Astrocyte (in vitro differentiated cells and primary cell): ENCODE results near the gene SHE. TPM values are rescaled to one million over a fixed set of nuclear protein-coding genes. Genes with fewer than 3 reads are reported as not detected.

Source experiments
- DNase-seq: peaks from one replicate; pipeline ENCODE4 v3.0.0-alpha.2; 2010; ENCODE audit warnings: low read depth
- FAIRE-seq: peaks from 2 replicates; lab custom pipeline; 2011; peaks lifted over from hg19 to GRCh38; lab: Jason Lieb, UNC
- H2AFZ ChIP-seq: 2 replicates; pipeline ENCODE4 v1.6.0; 2012; ENCODE audit warnings: low read depth, low read length, inconsistent platforms
- H3K27ac ChIP-seq: 2 replicates; pipeline ENCODE4 v1.5.1; 2011; ENCODE audit warnings: low read depth, low read length, inconsistent platforms
- H3K27me3 ChIP-seq: 2 replicates; pipeline ENCODE4 v1.6.0; 2011; ENCODE audit warnings: low read length, inconsistent platforms; ENCODE audit not compliant: insufficient read depth
- H3K36me3 ChIP-seq: 2 replicates; pipeline ENCODE4 v1.5.1; 2011; ENCODE audit warnings: low read length, inconsistent platforms; ENCODE audit not compliant: insufficient read depth
- H3K4me1 ChIP-seq: 2 replicates; pipeline ENCODE4 v1.5.1; 2011; ENCODE audit warnings: low read length, inconsistent platforms; ENCODE audit not compliant: insufficient read depth
- H3K4me2 ChIP-seq: 2 replicates; pipeline ENCODE4 v1.6.0; 2012; ENCODE audit warnings: low read length, inconsistent platforms
- H3K4me3 ChIP-seq: 2 replicates; pipeline ENCODE4 v1.5.1; 2011; ENCODE audit warnings: low read depth, mild to moderate bottlenecking, low read length, inconsistent platforms; ENCODE audit not compliant: insufficient read depth
- H3K79me2 ChIP-seq: 2 replicates; pipeline ENCODE4 v1.6.0; 2012; ENCODE audit warnings: mild to moderate bottlenecking, low read length, inconsistent platforms; ENCODE audit not compliant: insufficient read depth
- H3K9ac ChIP-seq: 2 replicates; pipeline ENCODE4 v1.6.0; 2012; ENCODE audit warnings: mild to moderate bottlenecking, low read length, inconsistent platforms
- H3K9me3 ChIP-seq: 2 replicates; pipeline ENCODE4 v1.5.1; 2012; ENCODE audit warnings: low read depth, mild to moderate bottlenecking, low read length, inconsistent platforms; ENCODE audit not compliant: insufficient read depth
- H4K20me1 ChIP-seq: 2 replicates; pipeline ENCODE4 v1.6.0; 2012; ENCODE audit warnings: low read length, inconsistent platforms; ENCODE audit not compliant: insufficient read depth
- H3K27ac Mint-ChIP-seq: one replicate; pipeline ENCODE4 v1.8.0; 2021; ENCODE audit warnings: mild to moderate bottlenecking, mixed read lengths; ENCODE audit not compliant: unreplicated experiment
- H3K27me3 Mint-ChIP-seq: one replicate; pipeline ENCODE4 v1.8.0; 2021; ENCODE audit warnings: low read depth, mixed read lengths; ENCODE audit not compliant: unreplicated experiment
- H3K36me3 Mint-ChIP-seq: one replicate; pipeline ENCODE4 v1.8.0; 2021; ENCODE audit warnings: low read depth, mixed read lengths; ENCODE audit not compliant: unreplicated experiment
- H3K4me1 Mint-ChIP-seq: one replicate; pipeline ENCODE4 v1.8.0; 2021; ENCODE audit warnings: low read depth, mixed read lengths; ENCODE audit not compliant: unreplicated experiment
- H3K4me3 Mint-ChIP-seq: one replicate; pipeline ENCODE4 v1.8.0; 2021; ENCODE audit warnings: mild to moderate bottlenecking, moderate library complexity, mixed read lengths; ENCODE audit not compliant: unreplicated experiment
- H3K9me3 Mint-ChIP-seq: one replicate; pipeline ENCODE4 v1.8.0; 2021; ENCODE audit warnings: mild to moderate bottlenecking, mixed read lengths; ENCODE audit not compliant: unreplicated experiment
- EZH2 ChIP-seq: IDR thresholded peaks from 2 replicates; pipeline ENCODE4 v1.6.1; 2012; ENCODE audit warnings: mild to moderate bottlenecking, low read length, inconsistent platforms; ENCODE audit not compliant: insufficient read depth
- total RNA-seq: library from RNA; stranded (reverse); gene quantifications from 2 replicates; pipeline ENCODE4 v1.2.1, GENCODE V29; 2021
- TF ChIP-seq, protein P1 (sequence below): IDR thresholded peaks from 2 replicates; pipeline ENCODE4 v1.5.1; 2011; ENCODE audit warnings: low read depth, mild to moderate bottlenecking, inconsistent platforms, low read length, moderate library complexity; ENCODE audit not compliant: insufficient read depth

Gene SHE
- total RNA-seq, 1 donor from 2014 or later: not detected

DNA sequence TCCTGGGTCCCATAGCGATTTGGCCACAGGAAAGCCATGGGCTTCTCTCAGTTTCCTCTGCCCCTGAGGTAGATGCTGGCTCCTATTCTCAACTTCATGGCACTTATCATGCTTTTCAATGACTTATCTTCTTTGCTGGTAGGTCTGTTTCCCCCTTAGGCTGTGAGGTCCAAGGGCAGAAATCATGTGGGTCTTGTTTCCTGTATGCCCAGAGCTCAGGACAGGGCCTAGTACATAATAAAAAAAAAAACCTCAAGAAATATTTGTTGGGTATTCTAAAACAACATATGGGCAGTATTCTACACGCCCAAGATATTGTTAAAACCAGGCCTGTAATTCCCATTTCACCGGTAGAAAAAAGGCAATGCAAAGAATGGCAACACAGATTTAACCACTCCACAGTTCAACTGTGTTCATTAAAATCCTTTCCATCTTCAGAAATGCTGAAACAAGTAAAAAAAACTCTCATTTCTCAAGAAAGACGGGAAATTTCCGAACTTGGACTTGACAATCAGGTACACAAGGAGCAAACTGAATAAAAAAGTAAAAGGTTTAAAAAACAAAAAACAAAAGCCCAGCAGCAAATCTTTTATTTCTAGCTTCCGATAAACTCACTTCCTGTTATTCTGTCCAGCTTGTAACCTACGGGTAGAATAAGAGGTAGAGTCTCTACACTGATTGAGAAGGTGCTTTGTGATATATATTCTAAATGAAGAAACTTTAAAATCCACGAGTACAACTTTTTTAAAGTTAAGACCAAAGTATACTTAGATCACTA is 6.5 kb downstream of the SHE start:
- Mint-ChIP-seq H3K27me3 (peaks cover 43% of the 10 kb centered on the region), H3K36me3 (no peaks in the 10 kb centered on the region), H3K9me3 (peaks cover 14% of the 10 kb centered on the region), H3K27ac (no peak overlapping the region), H3K4me3 (no peak overlapping the region), H3K4me1 (peaks cover 7% of the 10 kb centered on the region)
- Histone ChIP-seq H3K4me3 (no peak overlapping the region), H3K27me3 (peaks cover 73% of the 10 kb centered on the region), H3K27ac (no peak overlapping the region), H3K79me2 (no peaks in the 10 kb centered on the region), H3K4me2 (no peak overlapping the region), H3K9me3 (peaks cover 12% of the 10 kb centered on the region), H4K20me1 (no peaks in the 10 kb centered on the region), H2AFZ (no peak overlapping the region), H3K36me3 (no peaks in the 10 kb centered on the region), H3K9ac (no peak overlapping the region), H3K4me1 (no peaks in the 10 kb centered on the region)
- TF ChIP-seq EZH2: no peak
- TF ChIP-seq, protein P1, sequence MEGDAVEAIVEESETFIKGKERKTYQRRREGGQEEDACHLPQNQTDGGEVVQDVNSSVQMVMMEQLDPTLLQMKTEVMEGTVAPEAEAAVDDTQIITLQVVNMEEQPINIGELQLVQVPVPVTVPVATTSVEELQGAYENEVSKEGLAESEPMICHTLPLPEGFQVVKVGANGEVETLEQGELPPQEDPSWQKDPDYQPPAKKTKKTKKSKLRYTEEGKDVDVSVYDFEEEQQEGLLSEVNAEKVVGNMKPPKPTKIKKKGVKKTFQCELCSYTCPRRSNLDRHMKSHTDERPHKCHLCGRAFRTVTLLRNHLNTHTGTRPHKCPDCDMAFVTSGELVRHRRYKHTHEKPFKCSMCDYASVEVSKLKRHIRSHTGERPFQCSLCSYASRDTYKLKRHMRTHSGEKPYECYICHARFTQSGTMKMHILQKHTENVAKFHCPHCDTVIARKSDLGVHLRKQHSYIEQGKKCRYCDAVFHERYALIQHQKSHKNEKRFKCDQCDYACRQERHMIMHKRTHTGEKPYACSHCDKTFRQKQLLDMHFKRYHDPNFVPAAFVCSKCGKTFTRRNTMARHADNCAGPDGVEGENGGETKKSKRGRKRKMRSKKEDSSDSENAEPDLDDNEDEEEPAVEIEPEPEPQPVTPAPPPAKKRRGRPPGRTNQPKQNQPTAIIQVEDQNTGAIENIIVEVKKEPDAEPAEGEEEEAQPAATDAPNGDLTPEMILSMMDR: no peak
- FAIRE-seq (no peak), DNase-seq (no peak)

DNA sequence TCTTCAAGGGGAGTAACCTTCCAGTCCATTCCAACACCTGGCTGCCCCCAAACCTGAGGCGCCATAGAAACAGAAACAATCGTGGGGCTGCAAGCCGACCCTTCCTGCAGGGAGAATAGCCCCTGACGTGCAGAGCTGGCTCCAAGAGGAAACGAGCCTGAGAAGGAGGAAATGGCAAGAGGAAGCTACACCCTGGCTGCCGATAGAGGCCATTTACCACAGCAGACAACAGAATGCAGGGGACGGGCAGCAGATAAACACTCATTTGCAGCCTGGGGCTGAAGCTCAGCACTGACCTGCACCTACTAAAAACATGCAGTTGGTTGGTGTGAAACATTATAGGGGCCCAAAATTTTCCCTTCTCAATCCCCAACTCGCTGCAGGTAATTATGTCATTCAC is 8.9 kb downstream of the SHE start:
- Mint-ChIP-seq H3K36me3 (no peaks in the 10 kb centered on the region), H3K27me3 (peaks cover 34% of the 10 kb centered on the region), H3K9me3 (no peaks in the 10 kb centered on the region), H3K4me3 (no peak overlapping the region), H3K27ac (no peak overlapping the region), H3K4me1 (peaks cover 10% of the 10 kb centered on the region)
- Histone ChIP-seq H3K36me3 (no peaks in the 10 kb centered on the region), H3K4me1 (no peaks in the 10 kb centered on the region), H3K4me3 (no peak overlapping the region), H3K79me2 (no peaks in the 10 kb centered on the region), H3K9me3 (no peaks in the 10 kb centered on the region), H3K27me3 (peaks cover 66% of the 10 kb centered on the region), H2AFZ (no peak overlapping the region), H3K27ac (no peak overlapping the region), H4K20me1 (no peaks in the 10 kb centered on the region), H3K4me2 (no peak overlapping the region), H3K9ac (no peak overlapping the region)
- TF ChIP-seq, protein P1: no peak
- no peak for TF ChIP-seq EZH2
- FAIRE-seq (no peak), DNase-seq (no peak)

DNA sequence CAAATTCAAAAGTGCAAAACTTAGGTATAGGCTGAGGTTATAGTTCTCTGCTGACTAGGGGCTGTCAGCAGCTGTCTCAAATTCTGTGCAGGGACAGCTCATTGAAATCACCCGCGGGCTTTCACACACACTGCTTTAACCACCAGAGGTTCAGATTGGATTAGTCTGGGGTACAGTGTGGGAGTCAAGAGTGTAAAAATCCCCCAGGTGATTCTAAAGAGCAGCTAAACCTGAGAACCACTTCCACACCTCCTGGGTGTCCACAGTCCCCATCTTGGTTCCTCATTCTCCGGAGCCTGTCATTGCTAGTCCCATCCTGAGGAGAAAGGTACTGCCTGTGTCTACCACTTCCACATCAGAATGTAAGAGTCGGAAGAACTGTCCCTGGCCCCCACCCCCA is 10.1 kb downstream of the SHE start:
- Histone ChIP-seq H4K20me1 (no peaks in the 10 kb centered on the region), H3K27ac (no peak overlapping the region), H3K4me1 (no peaks in the 10 kb centered on the region), H3K79me2 (no peaks in the 10 kb centered on the region), H3K27me3 (peaks cover 66% of the 10 kb centered on the region), H3K4me3 (no peak overlapping the region), H2AFZ (no peak overlapping the region), H3K4me2 (no peak overlapping the region), H3K9ac (no peak overlapping the region), H3K36me3 (no peaks in the 10 kb centered on the region), H3K9me3 (no peaks in the 10 kb centered on the region)
- TF ChIP-seq EZH2: no peak
- TF ChIP-seq, protein P1: no peak
- Mint-ChIP-seq H3K36me3 (no peaks in the 10 kb centered on the region), H3K4me3 (no peak overlapping the region), H3K4me1 (peaks cover 9% of the 10 kb centered on the region), H3K9me3 (no peaks in the 10 kb centered on the region), H3K27me3 (peaks cover 34% of the 10 kb centered on the region), H3K27ac (no peak overlapping the region)
- no peak for FAIRE-seq
- no peak for DNase-seq
